ENCODE measurements around the gene OTOA.
"Not testable (repeated sequence)": the region's sequence is repeated elsewhere in the genome, so short reads cannot be mapped to it uniquely, and the experiment has no call there.

Gene OTOA

DNA sequence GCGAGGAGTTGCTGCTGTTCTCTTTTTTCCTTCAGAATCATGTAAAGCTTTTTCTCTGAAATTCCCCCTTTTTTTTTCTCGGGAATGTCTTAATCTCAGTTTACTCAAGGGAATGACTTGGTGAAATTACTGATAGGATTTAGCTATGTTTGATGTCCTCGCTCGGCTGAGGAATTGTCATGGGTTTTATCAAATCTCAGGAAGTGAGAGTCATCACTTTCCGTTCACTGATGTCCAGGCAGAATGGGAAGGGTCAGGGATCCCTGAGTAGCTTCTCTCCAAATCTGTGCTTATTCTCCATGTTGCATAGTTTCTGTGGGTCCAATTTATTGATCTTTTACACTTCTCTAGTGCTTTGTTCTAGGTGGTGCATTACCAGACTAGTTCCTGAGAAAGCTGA is 17.7 kb upstream of the OTOA start:
- Histone ChIP-seq H3K4me1 (ENCODE audit: control extremely low read depth in 1 of 4, control insufficient read depth in 4 of 4, insufficient read depth in 4 of 4, low read length in 3 of 4) (peaks cover 9 to 67% (median 24%) of the 10 kb centered on the region in 4 experiments), H3K36me3 (ENCODE audit: control insufficient read depth in 4 of 4, insufficient read depth in 4 of 4, low read length in 3 of 4) (peaks cover 0 to 12% (median 3%) of the 10 kb centered on the region in 4 experiments), H3K4me3 (ENCODE audit: control insufficient read depth in 1 of 7, extremely low read depth in 1 of 7, insufficient read depth in 4 of 7, low read depth in 2 of 7, low read length in 6 of 7) (peak overlapping the region in 1 of 7 experiments; percentile 59), H3K9me3 (ENCODE audit: control extremely low read depth in 1 of 5, control insufficient read depth in 4 of 5, insufficient read depth in 2 of 5, low read depth in 1 of 5, low read length in 4 of 5) (no peaks in the 10 kb centered on the region), H3K27me3 (replicated peaks in 2 of 5; ENCODE audit: control insufficient read depth in 4 of 5, insufficient read depth in 5 of 5, low read length in 4 of 5) (no peaks in the 10 kb centered on the region), H3K27ac (ENCODE audit: insufficient read depth in 1 of 2, low read depth in 1 of 2, low read length in 2 of 2, poor library complexity in 1 of 2, severe bottlenecking in 2 of 2) (no peak overlapping the region)
- CTCF ChIA-PET, result interaction anchor here (1.5 to 11.1 kb wide), 4 partner anchors 10 to 86 kb away, joined by 3 to 176 read pairs (median 14); no protein-coding TSS in a partner anchor
- 90% methylated on average over 2 of the region's 5 CpGs for WGBS (ENCODE audit: insufficient coverage)
- POLR2A ChIA-PET, result no interaction called here
- no peak for DNase-seq

DNA sequence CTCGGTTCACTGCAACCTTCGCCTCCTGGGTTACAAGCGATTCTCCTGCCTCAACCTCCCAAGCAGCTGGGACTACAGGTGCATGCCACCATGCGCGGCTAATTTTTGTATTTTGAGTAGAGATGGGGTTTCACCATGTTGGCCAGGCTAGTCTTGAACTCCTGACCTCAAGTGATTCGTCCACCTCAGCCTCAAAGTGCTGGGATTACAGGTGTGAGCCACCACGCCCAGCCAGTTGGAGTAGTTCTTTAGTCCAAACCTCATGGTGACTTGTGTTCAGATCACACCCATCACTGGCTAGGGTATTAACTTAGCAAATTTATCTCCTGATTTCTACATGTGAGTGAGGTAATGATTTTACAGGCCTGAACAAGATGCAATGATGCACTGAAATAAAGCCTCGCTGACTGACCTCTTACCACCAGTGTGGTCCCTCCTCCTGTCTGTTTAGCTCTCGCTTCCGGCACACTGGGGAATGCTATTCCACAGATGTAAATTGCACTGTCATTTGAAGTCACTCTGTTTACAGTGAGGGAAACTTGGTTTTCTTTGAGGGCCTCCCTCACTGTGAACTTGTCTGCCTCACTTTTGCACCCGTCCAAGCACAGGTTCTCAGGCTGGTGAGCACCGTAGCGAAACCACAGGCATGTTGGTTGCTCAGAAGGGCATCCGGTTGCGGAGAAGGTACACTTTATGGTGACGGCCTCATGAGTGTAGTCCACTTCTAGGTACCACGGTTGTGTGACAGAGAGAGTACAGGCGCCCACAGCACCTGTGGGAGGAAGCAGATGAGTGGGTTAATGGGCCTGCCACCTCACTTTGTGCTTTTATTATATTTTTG is 16.8 kb upstream of the OTOA start:
- Histone ChIP-seq H3K36me3 (ENCODE audit: control insufficient read depth in 4 of 4, insufficient read depth in 4 of 4, low read length in 3 of 4) (peaks cover 0 to 12% (median 3%) of the 10 kb centered on the region in 4 experiments), H3K27ac (ENCODE audit: insufficient read depth in 1 of 2, low read depth in 1 of 2, low read length in 2 of 2, poor library complexity in 1 of 2, severe bottlenecking in 2 of 2) (no peak overlapping the region)

DNA sequence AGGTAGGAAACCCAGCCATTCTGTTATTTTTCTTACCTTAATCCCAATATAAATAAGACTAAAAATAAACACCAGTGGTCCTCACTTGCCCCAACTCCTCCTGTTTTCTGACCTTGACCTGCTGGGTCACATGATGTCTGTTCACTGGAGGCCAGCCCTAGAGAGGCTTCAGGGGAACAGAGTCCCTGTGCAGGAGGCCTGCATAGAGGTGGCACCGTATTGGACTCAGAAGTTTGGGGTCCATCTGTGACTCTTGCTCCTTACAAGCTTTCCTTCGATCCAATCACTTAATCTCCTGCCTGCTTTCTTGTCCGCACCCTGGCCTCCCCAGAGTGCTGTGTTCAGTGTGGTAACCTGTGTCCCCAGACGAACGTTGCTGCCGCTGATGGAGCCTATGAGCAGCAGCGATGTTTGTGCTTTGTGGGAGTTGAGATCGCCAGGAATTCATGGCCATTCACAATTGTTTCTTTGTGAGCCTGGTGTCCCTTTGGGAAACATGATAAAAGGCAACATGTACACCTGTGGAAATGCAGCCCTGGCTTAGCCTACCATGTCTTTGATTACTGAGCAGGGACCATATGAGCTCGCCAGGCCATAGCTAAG is 16.1 kb upstream of the OTOA start:
- Histone ChIP-seq H3K27ac (ENCODE audit: insufficient read depth in 1 of 2, low read depth in 1 of 2, low read length in 2 of 2, poor library complexity in 1 of 2, severe bottlenecking in 2 of 2) (no peak overlapping the region), H3K4me1 (ENCODE audit: control extremely low read depth in 1 of 4, control insufficient read depth in 4 of 4, insufficient read depth in 4 of 4, low read length in 3 of 4) (peaks cover 13 to 81% (median 25%) of the 10 kb centered on the region in 4 experiments), H3K4me3 (ENCODE audit: control insufficient read depth in 1 of 7, extremely low read depth in 1 of 7, insufficient read depth in 4 of 7, low read depth in 2 of 7, low read length in 6 of 7) (no peak overlapping the region), H3K27me3 (replicated peaks in 2 of 5; ENCODE audit: control insufficient read depth in 4 of 5, insufficient read depth in 5 of 5, low read length in 4 of 5) (no peaks in the 10 kb centered on the region), H3K9me3 (ENCODE audit: control extremely low read depth in 1 of 5, control insufficient read depth in 4 of 5, insufficient read depth in 2 of 5, low read depth in 1 of 5, low read length in 4 of 5) (no peaks in the 10 kb centered on the region), H3K36me3 (ENCODE audit: control insufficient read depth in 4 of 4, insufficient read depth in 4 of 4, low read length in 3 of 4) (peaks cover 0 to 12% (median 3%) of the 10 kb centered on the region in 4 experiments)
- POLR2A ChIA-PET, result no interaction called here
- CTCF ChIA-PET, result interaction anchor here (1.2 to 3.3 kb wide), 2 partner anchors 9 to 10 kb away, joined by 6 to 25 read pairs; no protein-coding TSS in a partner anchor
- WGBS (ENCODE audit: insufficient coverage), result 98% methylated on average over 6 of the region's 9 CpGs
- no peak for DNase-seq

More for the DNA sequence above, 16.8 kb upstream of the OTOA start:
- Histone ChIP-seq H3K4me1 (ENCODE audit: control extremely low read depth in 1 of 4, control insufficient read depth in 4 of 4, insufficient read depth in 4 of 4, low read length in 3 of 4) (peaks cover 13 to 76% (median 24%) of the 10 kb centered on the region in 4 experiments), H3K4me3 (ENCODE audit: control insufficient read depth in 1 of 7, extremely low read depth in 1 of 7, insufficient read depth in 4 of 7, low read depth in 2 of 7, low read length in 6 of 7) (no peak overlapping the region), H3K9me3 (ENCODE audit: control extremely low read depth in 1 of 5, control insufficient read depth in 4 of 5, insufficient read depth in 2 of 5, low read depth in 1 of 5, low read length in 4 of 5) (no peaks in the 10 kb centered on the region), H3K27me3 (replicated peaks in 2 of 5; ENCODE audit: control insufficient read depth in 4 of 5, insufficient read depth in 5 of 5, low read length in 4 of 5) (no peaks in the 10 kb centered on the region)
- 90% methylated on average over 14 of the region's 18 CpGs for whole genome bisulfite sequencing (ENCODE audit: insufficient coverage)
- ChIA-PET POLR2A (no interaction called here), CTCF (interaction anchor here (1.5 to 11.1 kb wide), 4 partner anchors 10 to 87 kb away, joined by 3 to 176 read pairs (median 14); no protein-coding TSS in a partner anchor)
- peak in 2 of 3 donors; percentile 9 to 29 for DNase-seq

DNA sequence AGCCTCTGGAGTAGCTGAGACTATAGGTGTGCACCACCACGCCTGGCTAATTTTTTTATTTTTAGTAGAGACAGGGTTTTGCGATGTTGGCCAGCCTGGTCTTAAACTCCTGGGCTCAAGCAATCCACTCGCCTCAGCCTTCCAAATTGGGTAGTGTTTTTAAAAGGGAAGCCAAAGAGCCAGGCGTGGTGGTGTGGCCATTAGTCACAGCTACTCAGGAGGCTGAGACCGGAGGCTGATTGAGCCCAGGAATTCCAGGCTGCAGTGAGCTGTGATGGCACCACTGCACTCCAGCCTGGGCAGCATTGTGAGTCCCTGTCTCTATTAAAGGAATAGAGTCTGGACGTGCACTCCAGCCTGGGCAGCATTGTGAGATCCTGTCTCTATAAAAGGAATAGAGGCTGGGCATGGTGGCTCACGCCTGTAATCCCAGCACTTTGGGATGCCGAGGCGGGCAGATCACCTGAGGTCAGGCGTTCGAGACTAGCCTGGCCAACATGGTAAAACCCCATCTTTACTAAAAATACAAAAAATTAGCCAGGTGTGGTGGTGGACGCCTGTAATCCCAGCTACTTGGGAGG is 13.9 kb upstream of the OTOA start:
- CTCF ChIA-PET, result interaction anchor here (0.6 to 2.1 kb wide), 2 partner anchors 20 to 65 kb away, joined by 3 to 6 read pairs; no protein-coding TSS in a partner anchor
- H3K27me3 ChIP-seq (replicated peaks in 2 of 5; ENCODE audit: control insufficient read depth in 4 of 5, insufficient read depth in 5 of 5, low read length in 4 of 5); H3K9me3 ChIP-seq (ENCODE audit: control extremely low read depth in 1 of 5, control insufficient read depth in 4 of 5, insufficient read depth in 2 of 5, low read depth in 1 of 5, low read length in 4 of 5); DNase-seq; POLR2A ChIA-PET; H3K27ac ChIP-seq (ENCODE audit: insufficient read depth in 1 of 2, low read depth in 1 of 2, low read length in 2 of 2, poor library complexity in 1 of 2, severe bottlenecking in 2 of 2); H3K4me3 ChIP-seq (ENCODE audit: control insufficient read depth in 1 of 7, extremely low read depth in 1 of 7, insufficient read depth in 4 of 7, low read depth in 2 of 7, low read length in 6 of 7): not testable (repeated sequence)
- H3K36me3 ChIP-seq (ENCODE audit: control insufficient read depth in 4 of 4, insufficient read depth in 4 of 4, low read length in 3 of 4), result peaks cover 2 to 13% (median 5%) of the 10 kb centered on the region in 4 experiments
- WGBS (ENCODE audit: insufficient coverage), result 95% methylated on average over 7 of the region's 12 CpGs
- peaks cover 13 to 82% (median 25%) of the 10 kb centered on the region in 4 experiments for H3K4me1 ChIP-seq (ENCODE audit: control extremely low read depth in 1 of 4, control insufficient read depth in 4 of 4, insufficient read depth in 4 of 4, low read length in 3 of 4)

GRCh38 chr16:21650521-21650920 is 13.2 kb upstream of the OTOA start:
- peak; percentile 59 to 86 (median 80) for DNase-seq
- H3K27me3 ChIP-seq (replicated peaks in 2 of 5; ENCODE audit: control insufficient read depth in 4 of 5, insufficient read depth in 5 of 5, low read length in 4 of 5), result no peaks in the 10 kb centered on the region
- no peaks in the 10 kb centered on the region for H3K9me3 ChIP-seq (ENCODE audit: control extremely low read depth in 1 of 5, control insufficient read depth in 4 of 5, insufficient read depth in 2 of 5, low read depth in 1 of 5, low read length in 4 of 5)
- H3K4me3 ChIP-seq (ENCODE audit: control insufficient read depth in 1 of 7, extremely low read depth in 1 of 7, insufficient read depth in 4 of 7, low read depth in 2 of 7, low read length in 6 of 7), result peak overlapping the region in 1 of 7 experiments; percentile 31
- CTCF ChIA-PET, result interaction anchor here (0.6 to 3.5 kb wide), 4 partner anchors 8 to 66 kb away, joined by 3 to 18 read pairs (median 6); no protein-coding TSS in a partner anchor
- H3K36me3 ChIP-seq (ENCODE audit: control insufficient read depth in 4 of 4, insufficient read depth in 4 of 4, low read length in 3 of 4), result peaks cover 7 to 19% (median 9%) of the 10 kb centered on the region in 4 experiments
- POLR2A ChIA-PET, result no interaction called here
- H3K27ac ChIP-seq (ENCODE audit: insufficient read depth in 1 of 2, low read depth in 1 of 2, low read length in 2 of 2, poor library complexity in 1 of 2, severe bottlenecking in 2 of 2), result no peak overlapping the region
- no CpG with 5 or more reads among the region's 1 CpG for WGBS (ENCODE audit: insufficient coverage)
- peaks cover 13 to 81% (median 22%) of the 10 kb centered on the region in 4 experiments for H3K4me1 ChIP-seq (ENCODE audit: control extremely low read depth in 1 of 4, control insufficient read depth in 4 of 4, insufficient read depth in 4 of 4, low read length in 3 of 4)

- no peak for DNase-seq
- peak overlapping the region in 1 of 7 experiments; percentile 63 for H3K4me3 ChIP-seq (ENCODE audit: control insufficient read depth in 1 of 7, extremely low read depth in 1 of 7, insufficient read depth in 4 of 7, low read depth in 2 of 7, low read length in 6 of 7)
- peaks cover 6 to 81% (median 16%) of the 10 kb centered on the region in 4 experiments for H3K4me1 ChIP-seq (ENCODE audit: control extremely low read depth in 1 of 4, control insufficient read depth in 4 of 4, insufficient read depth in 4 of 4, low read length in 3 of 4)
- no peaks in the 10 kb centered on the region for H3K27me3 ChIP-seq (replicated peaks in 2 of 5; ENCODE audit: control insufficient read depth in 4 of 5, insufficient read depth in 5 of 5, low read length in 4 of 5)
- POLR2A ChIA-PET, result no interaction called here
- 100% methylated on average over 2 of the region's 3 CpGs for WGBS (ENCODE audit: insufficient coverage)
- no peak overlapping the region for H3K27ac ChIP-seq (ENCODE audit: insufficient read depth in 1 of 2, low read depth in 1 of 2, low read length in 2 of 2, poor library complexity in 1 of 2, severe bottlenecking in 2 of 2)
- CTCF ChIA-PET, result interaction anchor here (1.2 to 3.5 kb wide), 4 partner anchors 9 to 66 kb away, joined by 3 to 18 read pairs (median 6); no protein-coding TSS in a partner anchor
- H3K9me3 ChIP-seq (ENCODE audit: control extremely low read depth in 1 of 5, control insufficient read depth in 4 of 5, insufficient read depth in 2 of 5, low read depth in 1 of 5, low read length in 4 of 5), result no peaks in the 10 kb centered on the region
- H3K36me3 ChIP-seq (ENCODE audit: control insufficient read depth in 4 of 4, insufficient read depth in 4 of 4, low read length in 3 of 4), result peaks cover 6 to 22% (median 9%) of the 10 kb centered on the region in 4 experiments
Measured at GRCh38 chr16:21651515-21651914, 12.3 kb upstream of the OTOA start.

Measured in common myeloid progenitor, CD34-positive (primary cell).